GM21381 (cell line): ENCODE results near the gene TKTL2.

Source experiments
- ATAC-seq: cut with Tn5 transposase; IDR thresholded peaks from one replicate; pipeline ENCODE4 v1.9.1; 2021; ENCODE audit warnings: mild to moderate bottlenecking, moderate library complexity; ENCODE audit not compliant: unreplicated experiment

The TKTL2 gene

GRCh38 chr4:163473576-163473975 is at the start of gene TKTL2:
TKTL2 (minus strand) TSS chr4:163473754; CDS start chr4:163473734, 20 bp downstream.
- ATAC-seq, result no peak

- no peak for ATAC-seq
Measured at GRCh38 chr4:163515198-163515597, 41.6 kb upstream of the TKTL2 start.

GRCh38 chr4:163505374-163505773 is 31.8 kb upstream of the TKTL2 start:
- no peak for ATAC-seq

- ATAC-seq, result no peak
Measured at GRCh38 chr4:163500586-163500985, 27.0 kb upstream of the TKTL2 start.

GRCh38 chr4:163495900-163496299 is 22.3 kb upstream of the TKTL2 start:
- ATAC-seq, result peak; percentile 20

- peak; percentile 79 for ATAC-seq
Measured at GRCh38 chr4:163494360-163495241, 21.0 kb upstream of the TKTL2 start, which contains the start of gene TMA16. TMA16 (plus strand) TSS chr4:163494690; CDS start chr4:163494802, 112 bp downstream.

GRCh38 chr4:163493643-163494359 is 20.2 kb upstream of the TKTL2 start:
- ATAC-seq, result peak; percentile 27

GRCh38 chr4:163492951-163493504 is 19.5 kb upstream of the TKTL2 start:
- ATAC-seq, result no peak

GRCh38 chr4:163489929-163490328 is 16.4 kb upstream of the TKTL2 start:
- ATAC-seq, result no peak

- no peak for ATAC-seq
Measured at GRCh38 chr4:163486321-163486720, 12.8 kb upstream of the TKTL2 start.

GRCh38 chr4:163485589-163485988 is 12.0 kb upstream of the TKTL2 start:
- ATAC-seq, result no peak

- ATAC-seq, result no peak
Measured at GRCh38 chr4:163484906-163485305, 11.4 kb upstream of the TKTL2 start.

- peak; percentile 75 for ATAC-seq
Measured at GRCh38 chr4:163482190-163482589, 8.6 kb upstream of the TKTL2 start.

- no peak for ATAC-seq
Measured at GRCh38 chr4:163476761-163477438, 3.3 kb upstream of the TKTL2 start.

GRCh38 chr4:163474027-163474426 is 473 bp upstream of the TKTL2 start:
- ATAC-seq, result no peak

- no peak for ATAC-seq
Measured at GRCh38 chr4:163473130-163473529, 424 bp downstream of the TKTL2 start.

GRCh38 chr4:163470391-163470790 is 3.2 kb downstream of the TKTL2 start:
- no peak for ATAC-seq

- no peak for ATAC-seq
Measured at GRCh38 chr4:163467082-163467770, 6.3 kb downstream of the TKTL2 start.

- no peak for ATAC-seq
Measured at GRCh38 chr4:163462556-163462955, 11.0 kb downstream of the TKTL2 start.

GRCh38 chr4:163448540-163449203 is 24.9 kb downstream of the TKTL2 start:
- ATAC-seq, result no peak
